ENCODE measurements around the gene HNRNPA2B1. TPM values are rescaled to one million over a fixed set of nuclear protein-coding genes. Genes with fewer than 3 reads are reported as not detected.

HNRNPA2B1 gene
- total and polyA plus RNA-seq, 2 of the 4 experiments (the other 2 are of a cell fraction) = 49.3 to 515 TPM

- intact Hi-C loops (cut with micrococcal nuclease) (no loop called here), in situ Hi-C loops (cut with MboI; ENCODE audit: low sequenced_read_pairs) (no loop called here), dilution Hi-C loops (cut with HindIII; ENCODE audit: low sequenced_read_pairs, unreplicated experiment) (no loop called here)
- no peak overlapping the region for H3K23ac ChIP-seq (ENCODE audit: low read depth, low read length)
- H3K4ac ChIP-seq (ENCODE audit: low read depth, low read length) = no peak overlapping the region
- H2AFZ ChIP-seq (replicated peaks; ENCODE audit: low read length, poor library complexity) = no peak overlapping the region
- no peak overlapping the region for H4K8ac ChIP-seq (ENCODE audit: low read depth in 2 of 2, low read length in 2 of 2)
- H3K56ac ChIP-seq (ENCODE audit: extremely low read depth, insufficient read depth, low read length) = no peak overlapping the region
- peaks cover 4% of the 10 kb centered on the region; the same call in 1 of the 2 replicates for H3K9me1 ChIP-seq (ENCODE audit: insufficient read depth, low read length)
- no peaks in the 10 kb centered on the region for H3K9me3 ChIP-seq (ENCODE audit: control insufficient read depth, insufficient read depth, low read length)
- BruUV-seq (replicated peaks) = no TSS peak
- no peak overlapping the region for H2BK15ac ChIP-seq (ENCODE audit: low read depth, low read length)
- no peaks in the 10 kb centered on the region for H4K20me1 ChIP-seq (ENCODE audit: insufficient read depth, low read length)
- TF ChIP-seq CTCF (conservative IDR thresholded peaks at IDR 0.05; ENCODE audit: low read depth, low read length) (no peak), USF2 (IDR thresholded peaks at IDR 0.05; ENCODE audit: low read depth, low read length) (no peak), MXI1 (IDR thresholded peaks at IDR 0.05; ENCODE audit: borderline replicate concordance, low read depth, low read length) (no peak), MAFK (IDR thresholded peaks at IDR 0.05; ENCODE audit: low read depth, low read length) (no peak), RAD21 (IDR thresholded peaks at IDR 0.05; ENCODE audit: low read length) (no peak), MAZ (IDR thresholded peaks at IDR 0.05; ENCODE audit: borderline replicate concordance, low read depth, low read length) (no peak), SMC3 (IDR thresholded peaks at IDR 0.05; ENCODE audit: low read depth, low read length) (no peak)
- DNase-seq = no peak
- H3K14ac ChIP-seq (replicated peaks; ENCODE audit: low read depth, low read length) = no peak overlapping the region
- H2AK9ac ChIP-seq (replicated peaks; ENCODE audit: low read depth, low read length, poor library complexity) = no peak overlapping the region
- no peak overlapping the region for H2BK20ac ChIP-seq (ENCODE audit: low read depth, low read length)
- no peak overlapping the region for H3K27ac ChIP-seq (ENCODE audit: insufficient read depth, low read length)
- CTCF ChIA-PET = interaction anchor here (0.7 kb wide), 1 partner anchor 12 kb away, joined by 5 read pairs; no protein-coding TSS in a partner anchor
- no peaks in the 10 kb centered on the region for H3K36me3 ChIP-seq (ENCODE audit: control insufficient read depth, insufficient read depth, low read length)
- H3K4me2 ChIP-seq (ENCODE audit: low read depth, low read length) = no peak overlapping the region
- H4K91ac ChIP-seq (ENCODE audit: insufficient read depth, low read depth, low read length) = no peak overlapping the region
- 0 out of 2 replicates have a peak, but pooled peaks cover 2% of the 10 kb centered on the region for H3K27me3 ChIP-seq (ENCODE audit: control insufficient read depth, insufficient read depth, low read length)
- no peak overlapping the region for H3K18ac ChIP-seq (ENCODE audit: low read depth, low read length)
- POLR2A ChIA-PET (ENCODE audit: unreplicated experiment) = no interaction called here
- 0 out of 2 replicates have a peak, but pooled peaks cover 2% of the 10 kb centered on the region for H3K4me1 ChIP-seq (ENCODE audit: control insufficient read depth, insufficient read depth, low read length)
- H3K9ac ChIP-seq (ENCODE audit: low read depth, low read length) = no peak overlapping the region
- no peak overlapping the region for H3K4me3 ChIP-seq (ENCODE audit: insufficient read depth, low read depth, low read length)
- no peak overlapping the region for H4K5ac ChIP-seq (ENCODE audit: low read depth, low read length)
- no peak for ATAC-seq (ENCODE audit: low read depth)
- H3K79me1 ChIP-seq (ENCODE audit: low read depth in 1 of 2, low read length in 2 of 2) = no peaks in the 10 kb centered on the region
- no CpG with 5 or more reads among the region's 4 CpGs for WGBS, 2 experiments (ENCODE audit: extremely low coverage in 2 of 2, insufficient read length in 1 of 2)
- no peak overlapping the region for H2BK120ac ChIP-seq (ENCODE audit: low read depth, low read length)
- H2AK5ac ChIP-seq (ENCODE audit: low read depth, low read length) = no peak overlapping the region
- no peak overlapping the region for H2BK5ac ChIP-seq (ENCODE audit: low read depth, low read length, poor library complexity, severe bottlenecking)
Measured at GRCh38 chr7:26145238-26145637, 55.3 kb downstream of the HNRNPA2B1 start.

All from IMR-90 (cell line).